T1000 (cell line): ENCODE results near the gene GNS.

Source experiments
- DNase-seq: peaks from one replicate; lab custom pipeline; 2025; ENCODE audit warnings: mixed read lengths; lab: John Stamatoyannopoulos, UW

The GNS gene

GRCh38 chr12:64759035-64759894, at the start of gene GNS:
TSS of gene GNS (minus strand) at chr12:64759406. CDS start at chr12:64759276, 130 bp downstream.
- DNase-seq = peak; percentile 100

- no peak for DNase-seq
These were observed 48.9 kb upstream of the GNS start for GRCh38 chr12:64808110-64808509.

GRCh38 chr12:64806593-64807460, 47.6 kb upstream of the GNS start:
- DNase-seq = no peak

GRCh38 chr12:64806173-64806572, 47.0 kb upstream of the GNS start:
- DNase-seq = no peak

- DNase-seq = peak; percentile 100
These were observed 43.1 kb upstream of the GNS start for GRCh38 chr12:64802180-64802775.

GRCh38 chr12:64801381-64801780, 42.2 kb upstream of the GNS start:
- DNase-seq = no peak

GRCh38 chr12:64800640-64801039, 41.4 kb upstream of the GNS start:
- DNase-seq = no peak

GRCh38 chr12:64798165-64798564, 39.0 kb upstream of the GNS start:
- DNase-seq = no peak

GRCh38 chr12:64797156-64797555, 38.0 kb upstream of the GNS start:
- DNase-seq = no peak

- DNase-seq = peak; percentile 100
These were observed 37.1 kb upstream of the GNS start for GRCh38 chr12:64796205-64796845.

GRCh38 chr12:64794305-64794704, 35.1 kb upstream of the GNS start:
- no peak for DNase-seq

GRCh38 chr12:64793610-64794009, 34.4 kb upstream of the GNS start:
- no peak for DNase-seq

- DNase-seq = no peak
These were observed 32.9 kb upstream of the GNS start for GRCh38 chr12:64792128-64792527.

GRCh38 chr12:64791036-64791435, 31.8 kb upstream of the GNS start:
- no peak for DNase-seq

- DNase-seq = no peak
These were observed 31.0 kb upstream of the GNS start for GRCh38 chr12:64790166-64790565.

- DNase-seq = no peak
These were observed 26.6 kb upstream of the GNS start for GRCh38 chr12:64785838-64786237.

- no peak for DNase-seq
These were observed 23.1 kb upstream of the GNS start for GRCh38 chr12:64782191-64782876.

GRCh38 chr12:64781280-64782190, 22.3 kb upstream of the GNS start:
- DNase-seq = no peak

- DNase-seq = no peak
These were observed 21.5 kb upstream of the GNS start for GRCh38 chr12:64780531-64781279.

GRCh38 chr12:64780132-64780530, 20.9 kb upstream of the GNS start:
- DNase-seq = no peak
